Testis (tissue), 2 donors: ENCODE data around the gene THBD.

Source experiments
- CTCF ChIP-seq, 3 experiments: fragments of 450-650 bp in 2 of 3; fragments of 200-600 bp in 1 of 3; sonication (generic) in 1 of 3; IDR thresholded peaks; one replicate each; pipeline ENCODE4 v1.5.1; 2016 to 2019; ENCODE audit warnings: antibody characterized with exemption in 3 of 3, mild to moderate bottlenecking in 2 of 3, moderate library complexity in 1 of 3
- POLR2A ChIP-seq: fragments of 450-650 bp; IDR thresholded peaks from one replicate; pipeline ENCODE4 v1.6.1; 2017; ENCODE audit warnings: antibody characterized with exemption, mild to moderate bottlenecking, moderate library complexity

- no peak for TF ChIP-seq CTCF (IDR thresholded peaks at IDR 0.05)
- TF ChIP-seq POLR2A: no peak
Observed at GRCh38 chr20:23058240-23058639, 8.8 kb upstream of the THBD start.
